ENCODE data around the gene ANAPC16.
"Not testable (repeated sequence)": the region's sequence is repeated elsewhere in the genome, so short reads cannot be mapped to it uniquely, and the experiment has no call there.

ANAPC16 gene

DNA sequence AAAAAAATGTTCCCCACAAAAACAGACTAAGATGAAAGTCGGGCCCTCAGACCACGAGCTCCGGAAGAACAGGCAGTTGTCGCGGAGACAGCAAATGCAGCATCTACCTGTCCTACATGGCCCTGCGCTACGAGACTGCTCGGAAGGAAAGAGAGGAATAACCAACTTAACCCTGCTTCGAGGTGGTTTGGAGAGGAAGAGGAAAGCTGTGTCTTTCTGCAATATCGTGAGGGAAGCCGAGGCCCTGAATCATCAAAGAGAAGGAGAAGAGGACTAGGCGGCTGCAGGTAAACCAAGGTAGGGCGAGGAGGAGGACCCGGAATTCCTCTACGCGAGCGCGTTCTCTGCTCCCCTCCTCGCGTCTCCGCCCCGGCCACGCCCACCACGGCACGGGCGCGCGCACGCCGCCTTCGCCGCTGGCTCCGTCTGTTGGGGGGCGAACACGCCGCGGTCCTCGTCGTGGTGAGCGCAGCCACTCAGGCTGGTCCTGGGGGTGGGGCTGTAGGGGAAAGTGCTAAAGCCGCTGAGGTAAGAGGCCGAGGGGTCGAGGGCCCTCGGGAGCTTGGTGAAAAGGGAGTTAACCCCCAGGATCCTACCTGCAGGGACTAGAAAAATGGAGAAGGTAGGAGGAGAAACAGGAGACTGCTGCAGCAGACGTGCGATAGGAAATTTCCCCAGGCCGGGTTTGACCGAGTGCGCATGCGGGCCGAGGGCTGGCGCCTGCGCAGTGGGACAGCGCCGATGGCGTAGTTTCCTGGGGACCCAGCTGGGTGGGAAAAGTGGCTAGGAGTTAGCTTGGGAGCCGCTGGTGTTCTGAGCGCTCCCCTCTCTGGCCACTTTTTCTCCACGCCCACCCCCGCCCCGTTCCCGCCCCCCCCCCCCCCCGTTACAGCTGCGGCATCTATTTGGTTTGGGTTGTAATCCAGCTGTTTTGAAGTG is at the start of gene ANAPC16, which contains the start of gene ASCC1:
TSS of gene ANAPC16 (plus strand) at position 402 of the 939 bp plus-strand sequence. CDS start 7,903 bp downstream, outside the sequence.
TSS of gene ASCC1 (minus strand) at position 666 of the 939 bp plus-strand sequence. CDS start 2,978 bp downstream, outside the sequence.
- DNase-seq (ENCODE audit: low read depth, low spot score), result peak; percentile 91

DNA sequence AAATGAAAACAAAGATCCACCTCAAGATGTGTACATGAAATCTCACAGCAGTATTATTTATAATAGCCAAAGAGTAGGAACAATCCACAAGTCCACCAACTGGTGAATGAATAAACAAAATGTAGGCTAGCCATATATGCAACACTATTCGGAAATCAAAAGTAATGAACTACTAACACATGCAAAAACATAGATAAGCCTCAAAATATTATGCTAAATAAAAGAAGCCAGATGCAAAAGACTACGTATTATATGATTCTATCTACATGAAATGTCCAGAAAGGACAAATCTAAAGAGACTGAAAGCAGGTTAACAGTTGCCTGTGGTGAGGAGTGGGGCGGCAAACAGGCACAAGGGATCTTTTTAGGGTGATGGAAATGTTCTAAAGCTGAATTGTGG is 48.7 kb upstream of the ANAPC16 start:
- DNase-seq (ENCODE audit: low read depth, low spot score), result no peak

DNA sequence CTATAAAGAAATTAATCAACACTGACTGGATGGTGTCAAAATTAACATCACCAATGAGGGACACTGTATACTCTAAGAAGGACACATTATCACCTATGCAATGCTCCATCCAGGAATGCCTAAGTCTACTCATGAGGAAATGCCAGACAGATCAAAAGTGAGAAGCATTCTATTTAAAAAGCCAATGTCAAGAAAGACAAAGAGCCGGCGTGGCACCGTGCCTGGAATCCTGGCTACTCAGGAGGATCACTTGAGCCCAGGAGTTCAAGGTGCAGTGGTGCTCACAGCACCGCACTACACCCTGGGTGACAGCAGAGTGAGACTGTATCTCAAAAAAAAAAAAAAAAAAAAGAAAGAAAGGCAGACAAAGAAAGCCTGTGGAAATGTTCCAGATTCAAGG is 45.5 kb upstream of the ANAPC16 start:
- DNase-seq (ENCODE audit: low read depth, low spot score), result no peak

DNA sequence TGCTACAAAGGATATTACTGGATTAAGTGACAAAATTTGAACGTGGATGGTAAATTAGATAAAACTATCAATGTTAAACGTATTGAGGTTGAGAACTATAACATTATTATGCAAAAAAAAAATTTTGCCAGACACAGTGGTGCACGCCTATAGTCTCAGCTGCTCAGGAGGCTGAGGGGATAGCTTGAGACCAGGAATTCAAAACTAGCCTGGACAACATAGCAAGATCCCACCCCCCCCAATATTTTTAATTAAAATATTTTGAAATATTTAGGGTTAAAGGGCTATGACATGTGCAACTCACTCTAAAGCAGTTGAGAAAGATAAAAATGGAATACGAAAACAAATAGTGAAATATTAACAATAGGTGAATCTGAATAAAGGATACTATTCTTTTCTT is 45.1 kb upstream of the ANAPC16 start:
- no peak for DNase-seq (ENCODE audit: low read depth, low spot score)

DNA sequence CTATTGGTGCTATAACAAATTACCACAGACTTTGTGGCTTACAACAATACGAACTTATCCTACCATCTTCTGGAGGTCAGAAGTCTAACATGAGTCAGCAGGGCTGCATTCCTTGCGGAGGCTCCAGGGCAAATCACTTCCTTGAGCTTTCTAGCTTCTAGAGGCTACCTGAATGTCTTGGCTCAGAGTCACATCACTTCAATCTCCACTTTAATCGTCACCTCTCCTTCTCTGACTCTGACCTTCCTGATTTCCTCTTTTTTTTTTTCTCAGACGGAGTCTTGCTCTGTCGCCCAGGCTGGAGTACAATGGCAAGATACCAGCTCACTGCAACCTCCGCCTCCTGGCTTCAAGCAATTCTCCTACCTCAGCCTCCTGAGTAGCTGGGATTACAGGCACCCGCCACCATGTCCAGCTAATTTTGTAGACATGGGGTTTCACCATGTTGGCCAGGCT is 44.6 kb upstream of the ANAPC16 start:
- DNase-seq (ENCODE audit: low read depth, low spot score), result no peak

DNA sequence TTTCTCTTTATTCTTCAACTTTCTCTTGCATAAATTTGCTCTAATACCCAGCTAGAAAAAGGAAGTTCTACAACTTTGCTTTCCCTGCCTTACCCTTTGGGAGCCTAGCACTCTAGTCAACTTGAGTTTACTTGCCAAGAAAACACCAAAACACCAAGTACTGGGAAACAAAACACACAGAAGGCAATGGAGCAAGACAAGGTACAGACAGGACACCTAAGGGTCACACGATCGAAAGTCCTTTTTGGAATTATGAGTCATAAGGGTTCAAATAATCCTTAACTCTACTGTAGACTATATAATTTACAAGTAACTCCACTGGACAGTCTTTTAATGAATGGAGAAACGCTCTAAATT is 42.6 kb upstream of the ANAPC16 start:
- no peak for DNase-seq (ENCODE audit: low read depth, low spot score)

DNA sequence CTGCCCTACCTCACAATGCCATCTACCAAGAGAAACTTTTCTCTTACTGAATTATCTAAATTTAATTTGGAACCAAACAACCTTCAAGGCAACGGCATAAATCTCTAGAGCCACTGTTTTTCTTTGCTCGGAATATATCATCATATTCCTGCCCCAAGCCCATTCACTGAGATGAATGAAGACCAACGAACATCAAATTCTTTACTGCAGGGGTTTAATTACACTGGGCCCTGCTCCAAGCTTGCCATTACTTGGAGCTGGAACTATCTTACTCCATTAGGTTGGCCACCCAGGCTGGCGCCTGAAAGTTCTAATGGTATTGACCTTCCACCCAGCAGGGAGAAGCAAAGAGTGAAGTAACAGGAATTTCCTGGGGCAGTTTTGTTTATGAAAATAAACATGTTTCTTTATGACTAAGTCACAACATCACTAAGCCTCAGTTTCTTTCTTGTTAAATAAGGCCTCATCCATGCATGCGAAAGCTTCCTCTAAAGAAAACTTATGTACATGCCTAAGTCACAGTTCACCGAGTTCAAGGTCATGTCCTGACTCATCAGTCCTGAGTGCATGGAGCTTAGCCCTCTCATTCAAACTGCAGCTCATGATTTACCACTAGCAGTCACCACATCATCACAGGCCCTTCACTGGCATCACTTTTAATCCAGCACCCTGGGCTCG is 42.1 kb upstream of the ANAPC16 start:
- no peak for DNase-seq (ENCODE audit: low read depth, low spot score)

DNA sequence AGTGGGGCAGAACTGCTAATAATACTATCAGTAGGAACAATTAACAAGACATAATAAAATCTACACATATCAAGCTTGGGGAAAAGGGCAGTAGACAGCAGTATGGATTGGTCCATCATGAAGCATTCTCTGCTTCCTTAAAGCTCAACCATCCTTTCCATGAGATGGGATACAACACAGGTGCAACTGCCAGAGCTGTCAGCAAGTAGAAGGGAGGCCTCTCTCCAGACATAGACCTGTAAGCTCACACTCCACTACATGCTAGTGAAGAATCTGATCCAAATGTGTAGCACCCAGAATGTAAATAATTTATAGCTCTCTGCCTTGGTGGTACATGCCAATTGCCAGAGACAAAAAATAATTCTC is 41.5 kb upstream of the ANAPC16 start:
- DNase-seq (ENCODE audit: low read depth, low spot score), result no peak

DNA sequence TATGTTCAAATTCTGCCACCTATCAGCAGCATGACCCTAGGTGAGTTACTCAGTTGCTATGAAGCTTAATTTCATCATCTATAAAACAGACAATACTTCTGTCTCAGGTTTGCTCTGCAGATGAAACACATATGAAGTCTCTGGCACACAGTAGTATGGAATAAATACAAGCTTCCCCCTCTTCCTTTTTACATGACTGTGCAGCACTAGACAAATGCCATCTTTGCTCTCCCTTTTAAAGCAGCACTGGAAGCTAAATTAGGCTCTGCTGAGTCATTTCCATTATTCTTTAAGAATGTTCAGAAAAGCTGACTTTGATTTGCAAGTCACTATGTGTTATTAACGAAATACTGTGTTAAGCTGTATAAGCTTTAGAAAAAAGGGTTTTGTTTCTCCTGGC is 40.7 kb upstream of the ANAPC16 start:
- no peak for DNase-seq (ENCODE audit: low read depth, low spot score)

DNA sequence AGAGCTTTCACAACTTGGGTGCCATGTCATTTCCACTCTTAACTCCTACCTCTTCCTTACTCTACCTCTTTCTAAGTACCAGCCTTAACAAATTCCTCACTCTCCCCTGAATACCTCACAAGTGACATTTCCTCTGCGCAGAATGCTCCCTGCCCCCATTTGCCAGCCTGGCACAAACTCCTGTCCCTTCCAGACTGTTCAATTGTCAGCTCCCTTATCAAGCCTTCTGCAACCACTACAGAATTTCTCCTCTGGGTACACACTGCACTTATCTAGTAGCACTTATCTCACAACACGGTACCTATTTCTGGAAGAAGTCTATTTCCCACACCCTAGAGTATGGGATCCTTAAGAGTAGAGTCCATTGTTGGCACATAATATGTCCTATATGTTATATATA is 39.1 kb upstream of the ANAPC16 start:
- no peak for DNase-seq (ENCODE audit: low read depth, low spot score)

DNA sequence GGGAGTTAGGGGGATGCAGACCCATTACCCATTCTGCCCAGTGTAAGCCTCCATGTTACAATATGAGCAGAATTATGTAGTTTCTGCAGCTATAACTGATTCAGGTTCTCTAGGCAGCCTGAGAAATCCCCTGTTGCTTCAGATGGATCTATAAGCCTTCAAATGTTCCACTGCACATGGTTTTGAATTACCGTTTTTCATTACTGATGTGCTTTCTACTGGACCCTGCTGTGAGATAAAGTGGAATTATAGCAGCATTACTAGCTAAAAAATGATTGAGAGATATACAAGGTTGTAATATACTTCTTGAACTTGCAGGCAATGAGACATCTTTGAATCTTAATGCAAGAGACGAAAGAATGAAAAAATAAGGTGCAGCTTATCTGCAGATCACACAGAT is 38.4 kb upstream of the ANAPC16 start:
- no peak for DNase-seq (ENCODE audit: low read depth, low spot score)

DNA sequence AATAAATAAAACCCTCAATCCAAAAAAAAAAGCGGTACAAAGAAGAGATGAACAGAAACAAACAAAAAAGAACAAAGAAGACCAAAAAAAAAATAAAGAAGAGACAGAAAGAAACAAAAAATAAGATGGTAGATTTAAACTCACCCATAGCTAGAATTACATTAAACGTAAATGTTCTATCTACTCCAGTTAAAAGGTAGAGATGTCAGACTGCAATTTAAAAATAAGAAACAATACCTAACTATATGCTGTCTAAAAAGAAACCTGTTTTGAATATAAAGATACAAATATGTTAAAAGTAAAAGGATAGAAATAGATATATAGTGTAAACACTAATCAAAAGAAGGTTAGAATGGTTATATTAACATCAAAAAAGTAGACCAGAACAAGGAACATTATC is 31.7 kb upstream of the ANAPC16 start:
- no peak for DNase-seq (ENCODE audit: low read depth, low spot score)

DNA sequence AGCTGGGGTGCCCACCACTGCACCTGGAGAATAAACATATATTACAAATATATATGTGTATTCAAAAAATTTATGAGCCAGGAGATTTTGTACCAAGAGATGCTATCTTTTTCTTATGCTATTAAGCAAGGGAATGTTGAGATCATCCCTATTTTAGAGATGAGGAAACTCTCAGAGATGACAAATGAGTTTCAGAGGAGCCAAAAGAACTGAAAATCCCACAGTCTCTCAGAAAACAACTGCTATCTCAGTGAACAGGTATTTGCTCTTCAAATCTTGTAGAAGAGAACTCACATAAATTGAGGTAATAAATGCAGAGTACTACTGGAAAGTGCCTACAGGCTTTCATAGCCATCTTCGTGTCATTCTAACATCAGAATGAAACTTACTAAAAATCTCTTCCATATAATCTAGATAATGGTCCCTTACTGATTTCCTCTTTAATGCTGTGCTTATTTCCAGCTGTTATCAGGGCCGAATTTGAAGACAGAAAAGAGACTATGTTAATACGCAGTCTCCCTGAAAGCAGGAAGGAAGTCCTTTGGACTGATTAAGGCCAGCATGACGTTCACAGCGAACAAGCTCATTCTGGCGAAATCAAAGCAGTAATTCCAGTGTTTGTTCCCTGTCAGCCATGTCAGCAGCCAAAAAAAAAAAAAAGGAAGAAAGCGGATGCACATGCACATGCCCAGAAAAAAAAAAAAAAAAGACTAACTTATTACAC is 29.4 kb upstream of the ANAPC16 start:
- no peak for DNase-seq (ENCODE audit: low read depth, low spot score)

DNA sequence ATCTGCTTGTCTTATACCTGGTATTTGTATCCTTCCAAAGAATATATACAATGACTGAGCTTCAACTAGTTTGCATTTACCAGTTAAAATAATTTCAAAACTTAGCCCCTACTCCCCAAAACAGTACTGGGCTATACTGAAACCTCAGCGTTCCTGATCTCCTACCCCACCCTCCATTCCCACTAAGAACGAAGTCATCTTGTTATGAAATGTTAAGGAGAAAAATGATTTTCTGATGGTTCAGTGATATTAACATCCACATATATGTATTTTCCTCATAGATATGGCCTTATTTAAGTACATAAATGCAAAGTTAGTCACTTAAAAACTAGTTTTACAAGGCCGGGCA is 28.9 kb upstream of the ANAPC16 start:
- no peak for DNase-seq (ENCODE audit: low read depth, low spot score)

DNA sequence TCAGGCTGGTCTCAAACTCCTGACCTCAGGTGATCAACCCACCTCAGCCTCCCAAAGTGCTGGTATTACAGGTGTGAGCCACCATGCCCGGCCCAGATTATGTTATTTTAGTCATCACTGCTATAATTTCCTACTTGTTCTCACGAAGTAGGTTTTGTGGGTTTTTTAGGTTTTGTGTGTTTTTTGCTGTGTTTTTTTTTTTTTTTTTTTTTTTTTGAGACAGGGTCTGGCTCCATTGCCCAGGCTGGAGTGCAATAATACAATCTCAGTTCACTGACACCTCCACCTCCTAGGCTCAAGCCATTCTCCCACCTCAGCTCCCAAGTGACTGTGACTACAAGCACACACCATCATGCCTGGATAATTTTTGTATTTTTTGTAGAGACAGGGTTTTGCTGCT is 20.9 kb upstream of the ANAPC16 start:
- DNase-seq (ENCODE audit: low read depth, low spot score), result no peak

DNA sequence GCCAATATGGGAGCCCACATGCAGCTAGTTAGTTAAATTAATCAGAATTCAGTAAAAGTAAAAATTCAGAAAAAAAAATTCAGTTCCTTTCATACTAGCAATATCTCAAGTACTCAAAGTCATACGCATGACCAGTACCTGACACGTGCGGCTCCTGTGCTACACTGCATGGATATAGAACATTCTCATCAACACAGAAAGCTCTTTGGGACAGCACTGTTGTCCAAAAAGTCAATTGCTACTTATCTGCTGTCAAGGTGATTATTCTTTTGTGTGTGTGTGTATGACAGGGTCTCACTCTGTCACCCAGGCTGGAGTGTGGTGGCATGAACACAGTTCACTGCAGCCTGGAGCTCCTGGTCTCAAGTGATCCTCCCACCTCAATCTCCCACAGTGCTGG is 14.9 kb upstream of the ANAPC16 start:
- no peak for DNase-seq (ENCODE audit: low read depth, low spot score)

DNA sequence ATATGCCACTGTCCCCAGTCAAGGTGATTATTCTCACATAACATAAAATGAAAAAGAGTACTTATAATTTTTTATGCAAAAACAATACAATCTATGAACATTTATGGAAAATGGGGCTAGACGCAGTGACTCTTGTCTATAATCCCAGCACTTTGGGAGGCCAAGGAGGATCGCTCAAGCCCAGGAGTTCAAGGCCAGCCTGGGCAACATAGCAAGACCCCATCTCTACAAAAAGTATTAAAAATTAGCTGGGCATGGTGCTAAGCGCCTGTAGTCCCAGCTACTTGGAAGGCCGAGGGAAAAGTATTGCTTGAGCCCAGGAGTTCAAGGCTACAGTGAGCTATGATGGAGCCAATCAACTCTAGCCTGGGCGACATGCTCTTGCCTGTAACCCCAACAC is 14.5 kb upstream of the ANAPC16 start:
- no peak for DNase-seq (ENCODE audit: low read depth, low spot score)

DNA sequence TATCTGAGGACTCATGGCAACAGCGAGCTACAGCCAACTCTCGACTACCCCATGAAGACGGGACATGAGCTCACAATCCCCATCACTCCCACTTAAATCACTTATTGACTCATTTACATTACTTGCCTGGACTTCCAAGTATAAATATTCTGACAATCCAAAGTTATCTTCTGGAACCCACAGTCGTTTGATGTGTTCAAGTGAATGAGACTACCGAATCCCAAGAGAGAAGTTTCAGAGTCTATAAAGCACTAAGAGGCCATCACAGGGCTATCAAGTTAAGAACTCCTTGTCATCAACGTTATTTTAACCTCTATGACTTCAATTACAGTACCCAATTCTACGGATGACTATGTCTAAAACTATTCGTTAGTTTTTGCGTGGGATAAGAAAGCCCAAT is 11.5 kb upstream of the ANAPC16 start:
- no peak for DNase-seq (ENCODE audit: low read depth, low spot score)

DNA sequence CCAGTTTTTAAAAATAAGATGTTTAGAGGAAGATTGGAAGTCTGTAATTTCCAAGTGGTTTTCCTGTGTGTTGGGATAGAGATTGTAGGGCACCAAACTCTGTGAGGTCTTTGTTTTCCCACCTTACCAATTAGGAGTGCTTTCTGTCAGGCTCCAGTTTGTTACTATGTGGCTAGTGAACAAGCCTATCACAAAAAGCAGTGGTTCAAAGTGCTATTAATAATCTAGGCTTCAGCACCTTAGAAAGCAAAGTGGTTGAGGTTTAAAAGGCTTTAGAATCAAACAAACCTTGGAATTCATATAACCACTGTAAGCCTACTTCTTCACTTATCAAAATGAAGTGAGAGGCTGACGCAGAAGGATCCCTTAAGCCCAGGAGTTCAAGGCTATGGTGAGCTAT is 11.1 kb upstream of the ANAPC16 start:
- DNase-seq (ENCODE audit: low read depth, low spot score), result no peak

DNA sequence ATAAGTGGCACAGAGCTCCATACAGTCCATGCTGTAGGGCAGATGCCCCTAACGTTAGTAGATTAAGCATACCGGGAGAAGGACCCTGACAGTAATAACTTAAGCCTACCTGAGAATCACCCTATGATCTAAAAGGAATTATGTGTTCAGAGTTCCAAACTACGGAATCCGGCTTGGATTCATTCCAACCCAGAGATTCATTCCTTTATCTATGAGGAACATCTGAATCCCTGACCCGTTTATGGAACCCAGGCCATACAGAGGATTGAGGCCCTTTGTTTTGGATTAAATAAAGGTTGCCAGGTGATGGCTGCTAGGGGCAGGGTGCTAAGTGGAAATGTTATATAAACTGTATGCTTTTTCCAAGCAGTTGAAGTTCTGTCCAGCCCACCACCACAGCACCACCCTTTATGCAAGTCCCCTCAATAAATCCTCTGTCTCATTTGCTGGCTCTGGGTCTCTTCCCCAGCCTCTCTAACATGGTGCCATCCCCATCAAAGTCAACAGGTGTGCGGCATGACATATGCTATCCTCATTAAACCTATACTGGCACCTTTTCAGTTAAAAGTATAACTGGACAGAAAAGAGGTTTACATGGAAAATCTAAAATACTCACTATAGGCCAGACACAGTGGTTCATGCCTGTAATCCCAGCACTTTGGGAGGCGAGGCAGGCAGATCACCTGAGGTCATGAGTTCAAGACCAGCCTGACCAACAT is 9.1 kb upstream of the ANAPC16 start:
- DNase-seq (ENCODE audit: low read depth, low spot score), result no peak

DNA sequence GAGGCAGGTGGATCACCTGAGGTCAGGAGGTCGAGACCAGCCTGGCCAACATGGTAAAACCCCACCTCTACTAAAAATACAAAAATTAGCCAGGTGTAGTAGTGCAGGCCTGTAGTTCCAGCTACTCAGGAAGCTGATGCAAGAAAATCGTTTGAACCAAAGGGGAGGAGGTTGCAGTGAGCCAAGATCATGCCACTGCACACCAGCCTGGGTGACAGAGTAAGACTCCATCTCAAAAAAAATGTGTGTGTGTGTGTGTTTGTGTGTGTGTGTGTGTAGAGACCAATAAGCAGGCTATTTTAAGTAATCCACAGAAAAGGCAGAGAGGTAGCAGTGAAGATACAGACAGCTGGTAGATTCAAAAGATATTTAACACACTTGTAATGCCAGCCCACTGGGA is 7.3 kb upstream of the ANAPC16 start:
- not testable (repeated sequence) for DNase-seq (ENCODE audit: low read depth, low spot score)

DNA sequence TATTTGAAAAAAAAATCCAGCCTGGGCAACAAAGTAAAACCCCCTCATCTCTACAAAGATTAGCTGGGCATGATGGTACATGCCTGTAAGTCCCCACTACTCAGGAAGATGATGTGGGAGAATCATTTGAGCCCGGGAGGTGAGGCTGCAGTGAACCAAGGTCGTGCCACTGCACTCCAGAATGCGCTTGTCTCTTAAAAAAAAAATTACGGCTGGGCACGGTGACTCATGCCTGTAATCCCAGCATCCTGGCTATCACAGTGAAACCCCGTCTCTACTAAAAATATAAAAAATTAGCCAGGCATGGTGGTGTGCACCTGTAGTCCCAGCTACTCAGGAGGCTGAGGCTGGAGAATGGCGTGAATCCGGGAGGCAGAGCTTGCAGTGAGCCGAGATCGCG is 4.4 kb upstream of the ANAPC16 start:
- DNase-seq (ENCODE audit: low read depth, low spot score), result not testable (repeated sequence)
